Choroid plexus epithelial cell (primary cell): ENCODE measurements around the gene PCGF1.
"Not testable (repeated sequence)": the region's sequence is repeated elsewhere in the genome, so short reads cannot be mapped to it uniquely, and the experiment has no call there.

Source experiments
- DNase-seq: peaks from one replicate; pipeline ENCODE4 v3.0.0-alpha.2; 2010; ENCODE audit warnings: low read depth
- H3K4me3 ChIP-seq: 2 replicates; pipeline ENCODE4 v1.5.1; 2011; ENCODE audit warnings: low read depth, mild to moderate bottlenecking, control low read depth, low read length, moderate library complexity
- TF ChIP-seq, protein P1 (sequence below): conservative IDR thresholded peaks from 2 replicates; pipeline ENCODE4 v1.5.1; 2011; ENCODE audit warnings: low read depth, mild to moderate bottlenecking, control low read depth, inconsistent platforms, low read length, moderate library complexity

Gene PCGF1

DNA sequence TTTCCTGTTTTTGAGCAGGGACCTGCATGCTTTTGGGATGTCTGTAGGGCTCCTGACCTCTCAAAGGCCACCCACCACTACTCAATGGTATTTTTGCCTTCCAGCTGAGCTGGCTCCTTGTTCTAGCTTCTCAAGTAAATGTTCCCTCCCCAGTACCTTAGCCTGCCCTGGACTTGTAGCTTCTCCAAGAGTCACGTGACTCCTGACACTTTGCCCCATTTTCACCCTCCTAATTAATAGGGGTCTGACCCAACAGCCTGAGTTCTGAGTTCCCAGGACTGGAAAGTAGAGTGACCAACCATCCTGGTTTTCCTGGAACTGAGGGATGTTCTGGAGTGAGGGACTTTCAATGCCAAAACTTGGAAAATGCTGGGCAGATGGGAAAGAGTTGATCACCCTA is 12.1 kb downstream of the PCGF1 start:
- TF ChIP-seq, protein P1, sequence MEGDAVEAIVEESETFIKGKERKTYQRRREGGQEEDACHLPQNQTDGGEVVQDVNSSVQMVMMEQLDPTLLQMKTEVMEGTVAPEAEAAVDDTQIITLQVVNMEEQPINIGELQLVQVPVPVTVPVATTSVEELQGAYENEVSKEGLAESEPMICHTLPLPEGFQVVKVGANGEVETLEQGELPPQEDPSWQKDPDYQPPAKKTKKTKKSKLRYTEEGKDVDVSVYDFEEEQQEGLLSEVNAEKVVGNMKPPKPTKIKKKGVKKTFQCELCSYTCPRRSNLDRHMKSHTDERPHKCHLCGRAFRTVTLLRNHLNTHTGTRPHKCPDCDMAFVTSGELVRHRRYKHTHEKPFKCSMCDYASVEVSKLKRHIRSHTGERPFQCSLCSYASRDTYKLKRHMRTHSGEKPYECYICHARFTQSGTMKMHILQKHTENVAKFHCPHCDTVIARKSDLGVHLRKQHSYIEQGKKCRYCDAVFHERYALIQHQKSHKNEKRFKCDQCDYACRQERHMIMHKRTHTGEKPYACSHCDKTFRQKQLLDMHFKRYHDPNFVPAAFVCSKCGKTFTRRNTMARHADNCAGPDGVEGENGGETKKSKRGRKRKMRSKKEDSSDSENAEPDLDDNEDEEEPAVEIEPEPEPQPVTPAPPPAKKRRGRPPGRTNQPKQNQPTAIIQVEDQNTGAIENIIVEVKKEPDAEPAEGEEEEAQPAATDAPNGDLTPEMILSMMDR: no peak
- DNase-seq: no peak
- no peak overlapping the region for H3K4me3 ChIP-seq

DNA sequence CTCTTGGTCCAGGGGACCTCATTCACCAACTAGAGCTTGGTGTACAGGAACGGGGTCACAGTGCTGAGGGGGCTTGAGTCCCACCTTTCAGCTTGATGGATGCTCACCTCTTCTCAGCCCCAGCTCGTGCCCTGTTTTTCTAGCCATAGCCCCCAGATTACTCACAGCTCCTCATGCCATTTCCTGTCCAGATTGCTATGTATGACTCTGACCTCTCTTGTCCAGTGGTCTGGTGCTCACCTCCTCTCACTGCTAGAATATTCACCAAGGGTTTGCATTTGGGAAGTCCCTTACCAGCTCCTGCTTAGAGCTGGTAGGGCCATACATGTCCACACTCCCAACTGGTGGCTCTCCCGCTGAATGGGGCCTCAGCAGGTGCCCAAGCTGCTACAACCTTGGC is 13.9 kb downstream of the PCGF1 start:
- no peak for DNase-seq
- no peak overlapping the region for H3K4me3 ChIP-seq
- TF ChIP-seq, protein P1: no peak

DNA sequence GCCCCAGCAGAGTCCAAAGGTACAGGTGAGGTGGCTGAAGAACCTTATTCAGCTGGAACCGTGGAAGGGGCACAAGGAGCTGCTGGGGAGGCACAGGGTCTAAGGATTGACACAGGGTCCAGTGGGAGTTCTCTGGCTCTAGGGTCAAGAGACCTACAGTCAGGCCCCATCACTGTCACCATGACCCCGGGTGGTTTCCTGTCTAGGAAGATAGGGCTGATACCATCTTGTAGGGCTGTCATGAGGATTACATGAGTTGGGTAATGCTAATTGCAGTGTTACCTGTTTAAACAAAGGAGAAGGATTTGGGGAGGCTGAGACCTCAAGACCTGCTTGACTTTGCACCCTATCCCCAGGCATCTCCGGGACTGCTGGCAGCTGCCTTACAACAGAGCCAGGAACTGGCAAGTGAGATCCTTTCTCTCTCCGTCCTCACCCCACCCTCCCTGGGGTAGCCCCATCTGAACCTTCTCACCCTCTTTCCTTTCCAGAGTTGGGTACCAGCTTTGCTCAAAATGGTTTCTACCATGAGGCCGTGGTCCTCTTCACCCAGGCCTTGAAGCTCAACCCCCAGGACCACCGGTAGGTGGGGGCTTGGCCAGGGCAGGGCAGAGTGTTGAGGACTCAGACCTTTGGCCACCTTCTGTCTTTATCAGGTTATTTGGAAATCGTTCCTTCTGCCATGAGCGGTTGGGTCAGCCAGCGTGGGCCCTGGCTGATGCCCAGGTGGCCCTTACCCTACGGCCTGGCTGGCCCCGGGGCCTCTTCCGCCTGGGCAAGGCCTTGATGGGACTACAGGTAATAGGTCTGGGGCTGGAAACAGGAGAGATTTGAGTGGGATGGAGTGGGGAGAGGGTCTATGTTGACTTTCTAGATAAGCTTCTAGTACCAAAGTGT is 15.6 kb downstream of the PCGF1 start:
- no peak for DNase-seq
- TF ChIP-seq, protein P1: no peak
- H3K4me3 ChIP-seq: no peak overlapping the region

DNA sequence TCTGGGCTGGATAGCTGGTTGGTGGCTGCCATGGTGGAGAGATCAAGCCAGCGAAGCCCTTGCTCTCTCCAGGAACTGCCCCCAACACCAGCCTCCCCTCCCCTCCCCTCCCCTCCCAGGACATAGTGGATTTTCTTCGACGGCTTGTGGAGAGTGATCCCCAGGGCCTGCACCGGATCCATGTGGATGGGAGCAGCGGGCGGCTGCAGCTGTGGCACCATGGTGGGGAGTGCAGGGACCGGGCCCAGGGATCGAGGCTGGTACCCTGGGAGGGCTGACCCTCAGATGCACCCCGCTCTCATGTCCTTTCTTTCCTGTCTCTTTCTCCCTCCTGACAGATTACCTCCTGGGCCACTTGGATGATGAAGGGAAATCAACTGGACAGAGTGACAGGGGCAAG is 17.6 kb downstream of the PCGF1 start:
- TF ChIP-seq, protein P1: no peak

DNA sequence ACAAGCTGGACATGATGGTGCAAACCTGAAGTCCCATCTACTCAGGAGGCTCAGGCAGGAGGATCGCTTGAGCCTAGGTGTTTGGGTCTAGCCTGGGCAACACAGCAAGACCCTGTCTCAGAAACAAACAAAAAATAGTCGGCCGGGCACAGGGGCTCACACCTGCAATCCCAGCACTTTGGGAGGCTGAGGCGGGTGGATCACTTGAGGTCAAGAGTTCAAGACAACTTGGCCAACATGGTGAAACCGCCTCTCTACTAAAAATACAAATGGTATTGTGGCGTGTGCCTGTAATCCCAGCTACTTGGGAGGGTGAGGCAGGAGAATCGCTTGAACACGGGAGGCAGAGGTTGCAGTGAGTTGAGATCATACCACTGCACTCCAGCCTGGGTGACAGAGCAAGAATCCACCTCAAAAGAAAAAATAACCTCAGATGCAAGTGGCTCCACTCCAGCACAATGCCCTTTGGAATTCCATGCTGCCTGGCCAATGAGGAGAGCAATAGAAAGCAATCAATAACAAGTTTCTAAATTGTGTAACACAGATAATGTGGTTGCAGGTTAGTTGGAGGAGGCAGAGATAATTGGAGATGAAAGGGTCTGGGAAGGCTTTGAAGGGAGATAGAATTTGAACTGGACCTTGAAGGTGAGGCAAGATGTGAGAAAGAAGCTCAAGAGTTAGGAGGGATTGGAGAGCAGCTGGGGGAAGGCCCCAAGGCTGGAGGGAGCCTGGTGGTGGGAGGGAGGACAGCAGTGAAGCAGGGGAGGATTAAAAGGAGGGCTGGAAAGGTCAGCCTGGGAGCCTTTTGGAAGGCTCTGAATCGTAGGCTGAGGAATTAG is 18.6 kb downstream of the PCGF1 start:
- no peak overlapping the region for H3K4me3 ChIP-seq
- TF ChIP-seq, protein P1: no peak
- DNase-seq: no peak

More for the DNA sequence above, 17.6 kb downstream of the PCGF1 start:
- DNase-seq: no peak
- H3K4me3 ChIP-seq: no peak overlapping the region

DNA sequence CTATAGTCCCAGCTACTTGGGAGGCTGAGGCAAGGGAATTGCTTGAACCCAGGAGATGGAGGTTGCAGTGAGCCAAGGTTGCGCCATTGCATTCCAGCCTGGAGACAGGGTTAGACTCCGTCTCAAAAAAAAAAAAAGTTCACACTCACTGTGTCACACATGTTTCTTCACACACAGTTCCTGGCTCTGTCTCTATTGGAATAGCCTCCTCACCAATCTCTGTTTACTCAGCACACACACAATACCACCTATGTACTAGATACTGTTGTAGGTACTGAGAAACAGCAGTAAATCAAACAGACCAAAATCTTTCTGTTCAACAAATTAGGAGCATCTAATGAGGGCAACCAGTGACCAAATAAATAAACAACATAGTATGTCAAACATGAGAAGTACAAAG is 21.4 kb downstream of the PCGF1 start:
- TF ChIP-seq, protein P1: no peak
- no peak overlapping the region for H3K4me3 ChIP-seq
- DNase-seq: no peak

DNA sequence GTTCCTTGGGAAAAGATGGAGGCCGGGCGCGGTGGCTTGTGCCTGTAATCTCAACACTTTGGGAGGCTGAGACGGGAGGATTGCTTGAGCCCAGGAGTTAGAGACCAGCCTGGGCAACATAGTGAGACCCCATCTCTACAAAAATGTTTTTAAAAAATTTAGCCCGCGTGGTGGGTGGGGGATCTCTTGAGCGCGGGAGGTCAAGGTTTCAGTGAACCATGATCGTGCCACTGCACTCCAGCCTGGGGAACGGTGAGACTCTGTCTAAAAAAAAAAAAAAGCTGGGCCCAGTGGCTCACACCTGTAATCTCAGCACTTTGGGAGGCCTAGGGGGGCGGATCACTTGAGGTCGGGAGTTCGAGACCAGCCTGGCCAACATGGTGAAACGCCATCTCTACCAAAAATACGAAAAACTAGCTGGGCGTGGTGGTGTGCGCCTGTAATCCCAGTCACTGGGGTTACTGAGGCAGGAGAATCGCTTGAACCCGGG is 23.8 kb downstream of the PCGF1 start:
- peak overlapping the region; percentile 94 for H3K4me3 ChIP-seq

More for the DNA sequence above, 23.8 kb downstream of the PCGF1 start:
- DNase-seq: not testable (repeated sequence)
